Endothelial cell of umbilical vein (primary cell): ENCODE data around the gene PAQR4. TPM values are rescaled to one million over a fixed set of nuclear protein-coding genes. Genes with fewer than 3 reads are reported as not detected.

Source experiments
- BruUV-seq: library from RNA; stranded (reverse); fragments of 400-500 nt; replicated peaks from 2 replicates; lab custom pipeline; 2021; lab: Mats Ljungman, UMichigan
- CTCF ChIA-PET: fragments of 300-600, 350-600 bp; sonication (Branson Sonifier 250); formaldehyde crosslinking; loops from one replicate; lab custom pipeline; 2021; ENCODE audit warnings: antibody characterized with exemption, inconsistent platforms; lab: Charles Lee
- POLR2A ChIA-PET: fragments of 300-600, 350-600 bp; sonication (Branson Sonifier 250); formaldehyde crosslinking; loops from one replicate; lab custom pipeline; 2021; ENCODE audit warnings: antibody characterized with exemption, inconsistent platforms; lab: Charles Lee
- DNase-seq: peaks from one replicate; pipeline ENCODE4 v3.0.0-alpha.2; 2011; ENCODE audit warnings: low read depth, low spot score
- FAIRE-seq: peaks from 2 replicates; lab custom pipeline; 2011; peaks lifted over from hg19 to GRCh38; lab: Jason Lieb, UNC
- H2AFZ ChIP-seq: 2 replicates; pipeline ENCODE4 v1.6.0; 2012; ENCODE audit warnings: low read depth, low read length, control low read depth, inconsistent platforms
- H3K27ac ChIP-seq: 2 replicates; pipeline ENCODE4 v1.5.1; 2011; ENCODE audit warnings: low read depth, mild to moderate bottlenecking, control low read depth, low read length, moderate library complexity; ENCODE audit not compliant: insufficient read depth
- H3K27me3 ChIP-seq, 2 experiments: 2 replicates each; pipeline versions ENCODE4 v1.6.0 to v1.6.1; 2011; ENCODE audit warnings: low read length in 2 of 2, mixed read lengths in 1 of 2; ENCODE audit not compliant: control insufficient read depth in 2 of 2, insufficient read depth in 2 of 2
- H3K36me3 ChIP-seq, 2 experiments: 2 replicates in 1 of 2; 3 replicates in 1 of 2; pipeline ENCODE4 v1.5.1; 2011; ENCODE audit warnings: low read length in 2 of 2, mild to moderate bottlenecking in 1 of 2, moderate library complexity in 1 of 2; ENCODE audit not compliant: control insufficient read depth in 2 of 2, insufficient read depth in 2 of 2; ENCODE audit errors: extremely low read depth in 1 of 2
- H3K4me1 ChIP-seq: 3 replicates; pipeline ENCODE4 v1.5.1; 2011; ENCODE audit warnings: mild to moderate bottlenecking, low read length; ENCODE audit not compliant: control insufficient read depth, insufficient read depth; ENCODE audit errors: extremely low read depth
- H3K4me2 ChIP-seq: 2 replicates; pipeline ENCODE4 v1.6.1; 2011; ENCODE audit warnings: low read length, control low read depth, mixed read lengths; ENCODE audit not compliant: insufficient read depth
- H3K4me3 ChIP-seq, 3 experiments: fragments of 200-600 bp in 1 of 3; sonication (generic), shearing (Covaris generic) in 1 of 3; replicated peaks in 1 of 3; 2 replicates each; pipeline ENCODE4 v1.5.1; 2011 to 2016; ENCODE audit warnings: control low read depth in 3 of 3, low read length in 3 of 3, mild to moderate bottlenecking in 2 of 3, inconsistent platforms in 1 of 3, low read depth in 1 of 3, moderate library complexity in 1 of 3; ENCODE audit not compliant: insufficient read depth in 1 of 3
- H3K79me2 ChIP-seq: 2 replicates; pipeline ENCODE4 v1.6.0; 2012; ENCODE audit warnings: low read length, inconsistent platforms; ENCODE audit not compliant: control insufficient read depth, insufficient read depth
- H3K9ac ChIP-seq: replicated peaks from 2 replicates; pipeline ENCODE3; 2011; ENCODE audit warnings: low read length, control low read depth; ENCODE audit not compliant: insufficient read depth; ENCODE audit errors: extremely low read depth
- H3K9me1 ChIP-seq: replicated peaks from 3 replicates; pipeline ENCODE4 v1.6.0; 2011; ENCODE audit warnings: mild to moderate bottlenecking, low read length; ENCODE audit not compliant: control insufficient read depth, insufficient read depth; ENCODE audit errors: extremely low read depth
- H3K9me3 ChIP-seq: replicated peaks from 2 replicates; pipeline ENCODE4 v1.5.1; 2012; ENCODE audit warnings: low read length, inconsistent platforms; ENCODE audit not compliant: control insufficient read depth, insufficient read depth
- H4K20me1 ChIP-seq: replicated peaks from 2 replicates; pipeline ENCODE3; 2011; ENCODE audit warnings: mild to moderate bottlenecking, low read length; ENCODE audit not compliant: control insufficient read depth, insufficient read depth; ENCODE audit errors: extremely low read depth
- EZH2 ChIP-seq: IDR thresholded peaks from 2 replicates; pipeline ENCODE4 v1.6.1; 2012; ENCODE audit warnings: borderline replicate concordance, low read depth, mild to moderate bottlenecking, moderate library complexity, low read length, inconsistent platforms; ENCODE audit not compliant: severe bottlenecking
- FOS ChIP-seq: IDR thresholded peaks from 2 replicates; pipeline ENCODE4 v1.6.1; 2011; ENCODE audit warnings: mild to moderate bottlenecking, low read length, moderate library complexity, borderline replicate concordance; ENCODE audit not compliant: insufficient read depth
- GATA2 ChIP-seq: IDR thresholded peaks from 2 replicates; pipeline ENCODE4 v1.7.0; 2011; ENCODE audit warnings: low read depth, mild to moderate bottlenecking, moderate library complexity, mixed read lengths, low read length; ENCODE audit not compliant: insufficient read length, insufficient read depth
- JUN ChIP-seq: IDR thresholded peaks from 2 replicates; pipeline ENCODE4 v1.6.1; 2011; ENCODE audit warnings: borderline replicate concordance, low read depth; ENCODE audit not compliant: insufficient read length, insufficient read depth
- MYC ChIP-seq: IDR thresholded peaks from one replicate; pipeline ENCODE4 v1.6.1; 2011; ENCODE audit warnings: mild to moderate bottlenecking, low read depth, low read length
- POLR2A ChIP-seq: IDR thresholded peaks from 2 replicates; pipeline ENCODE4 v1.6.1; 2012; ENCODE audit warnings: low read depth, mild to moderate bottlenecking, control low read depth, low read length
- POLR2AphosphoS5 ChIP-seq: IDR thresholded peaks from 2 replicates; pipeline ENCODE4 v1.6.1; 2012; ENCODE audit warnings: low read depth, mild to moderate bottlenecking, control low read depth, low read length, moderate library complexity; ENCODE audit not compliant: insufficient read depth
- dilution Hi-C: fragments of 300-500 bp; cut with MboI; formaldehyde crosslinking; loops from one replicate; pipeline ENCODE4 v1.15.0; 2019; ENCODE audit warnings: low sequenced_read_pairs; ENCODE audit not compliant: extremely low pct_ligation_motif_present
- intact Hi-C: fragments of 100-400 bp; cut with micrococcal nuclease; formaldehyde crosslinking; loops from one replicate; pipeline ENCODE4 v1.10.0; 2022
- polyA plus RNA-seq, 4 experiments: library from polyadenylated mRNA; depleted of rRNA in 3 of 4; stranded (reverse) in 3 of 4; unstranded in 1 of 4; fragments of >200 nt; gene quantifications; 2 replicates each; pipeline versions ENCODE4 v1.2.1 to v1.2.3, GENCODE V29; 2011 to 2012; ENCODE audit warnings: missing spikeins in 1 of 4
- total RNA-seq: library from RNA; stranded (reverse); gene quantifications from 2 replicates; pipeline ENCODE4 v1.2.3, GENCODE V29; 2021
- TF ChIP-seq, protein P1 (sequence below), 2 donors: IDR thresholded peaks; 1 replicate in 1 of 2; 2 replicates in 1 of 2; pipeline ENCODE4 v1.5.1; 2011; ENCODE audit warnings: low read length in 2 of 2, mild to moderate bottlenecking in 2 of 2, moderate library complexity in 2 of 2, control low read depth in 1 of 2, inconsistent platforms in 1 of 2, low read depth in 1 of 2; ENCODE audit not compliant: insufficient read depth in 1 of 2; ENCODE audit errors: extremely low read depth in 1 of 2
- TF ChIP-seq, protein P2 (sequence below): IDR thresholded peaks from 2 replicates; pipeline ENCODE4 v1.6.1; 2011; ENCODE audit not compliant: insufficient read depth, insufficient read length

Gene PAQR4
- total and polyA plus RNA-seq, 2 donors (not counting 3 experiments of a cell fraction or from before 2014, with no cell fraction given) = 23.8 to 31.2 TPM

DNA sequence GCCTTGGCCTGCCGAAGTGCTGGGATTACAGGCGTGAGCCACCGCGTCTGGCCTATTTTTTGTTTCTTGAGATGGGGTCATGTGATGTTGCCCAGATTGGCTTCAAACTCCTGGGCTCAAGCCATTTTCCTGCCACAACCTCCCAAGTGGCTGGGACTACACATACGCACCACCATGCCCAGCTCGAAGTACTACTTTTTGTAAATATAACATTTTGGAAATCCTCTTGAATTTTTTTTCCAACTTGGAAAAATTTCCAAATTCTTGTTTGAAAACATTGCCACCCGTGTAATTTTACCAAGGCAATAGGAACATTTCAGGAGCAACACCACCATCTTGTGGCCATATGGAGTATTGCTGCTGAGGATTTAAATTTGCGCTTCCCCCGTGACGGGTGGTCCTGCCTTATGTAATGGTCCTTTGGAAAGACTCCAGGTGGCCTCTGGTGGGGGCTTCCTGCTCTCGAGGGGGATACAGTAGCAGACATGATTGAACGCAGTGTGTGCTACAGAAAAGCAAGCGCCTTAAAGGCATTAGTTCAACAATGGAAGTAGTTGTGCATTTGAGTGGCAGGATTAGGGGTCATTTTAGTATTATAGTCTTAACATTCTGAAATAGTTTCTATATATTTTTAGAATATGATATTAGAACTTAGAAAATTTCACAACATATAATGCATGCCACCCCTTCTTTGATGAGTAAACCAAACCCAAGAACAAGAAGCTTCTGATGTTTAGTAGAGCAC is 49.5 kb upstream of the PAQR4 start:
- POLR2A ChIA-PET = no interaction called here
- Histone ChIP-seq H3K27ac (no peak overlapping the region), H3K9ac (no peak overlapping the region)

DNA sequence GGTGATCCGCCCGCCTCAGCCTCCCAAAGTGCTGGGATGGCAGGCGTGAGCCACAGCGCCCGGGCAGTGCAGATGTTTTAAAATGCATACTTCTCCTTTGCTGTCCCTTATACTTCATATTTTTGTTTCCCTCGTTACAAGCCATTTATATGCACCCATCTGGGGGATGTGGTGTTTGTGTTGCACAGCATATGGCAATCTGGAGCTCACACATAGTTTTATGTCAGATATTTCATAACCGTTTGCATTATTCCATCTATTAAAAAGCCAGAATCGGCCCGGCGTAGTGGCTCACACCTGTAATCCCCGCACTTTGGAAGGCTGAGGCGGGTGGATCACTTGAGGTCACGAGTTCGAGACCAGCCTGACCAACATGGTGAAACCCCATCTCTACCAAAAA is 45.7 kb upstream of the PAQR4 start:
- no peak overlapping the region for H3K27ac ChIP-seq
- no peak overlapping the region for H3K9ac ChIP-seq
- peaks cover 2% of the 10 kb centered on the region in 2 experiments for H3K36me3 ChIP-seq
- DNase-seq = no peak
- ChIA-PET POLR2A (no interaction called here), CTCF (interaction anchor here (1.8 kb wide), 1 partner anchor 84 kb away, joined by 11 read pairs; no protein-coding TSS in a partner anchor)
- intact Hi-C loops = no loop called here
- no peaks in the 10 kb centered on the region for H3K9me3 ChIP-seq
- H3K4me3 ChIP-seq = no peak overlapping the region
- no TSS peak for BruUV-seq
- no peaks in the 10 kb centered on the region for H3K9me1 ChIP-seq
- H4K20me1 ChIP-seq = no peaks in the 10 kb centered on the region
- TF ChIP-seq JUN (no peak), FOS (no peak), MYC (no peak), POLR2A (no peak), GATA2 (no peak), POLR2AphosphoS5 (no peak), EZH2 (no peak)
- TF ChIP-seq, protein P1, sequence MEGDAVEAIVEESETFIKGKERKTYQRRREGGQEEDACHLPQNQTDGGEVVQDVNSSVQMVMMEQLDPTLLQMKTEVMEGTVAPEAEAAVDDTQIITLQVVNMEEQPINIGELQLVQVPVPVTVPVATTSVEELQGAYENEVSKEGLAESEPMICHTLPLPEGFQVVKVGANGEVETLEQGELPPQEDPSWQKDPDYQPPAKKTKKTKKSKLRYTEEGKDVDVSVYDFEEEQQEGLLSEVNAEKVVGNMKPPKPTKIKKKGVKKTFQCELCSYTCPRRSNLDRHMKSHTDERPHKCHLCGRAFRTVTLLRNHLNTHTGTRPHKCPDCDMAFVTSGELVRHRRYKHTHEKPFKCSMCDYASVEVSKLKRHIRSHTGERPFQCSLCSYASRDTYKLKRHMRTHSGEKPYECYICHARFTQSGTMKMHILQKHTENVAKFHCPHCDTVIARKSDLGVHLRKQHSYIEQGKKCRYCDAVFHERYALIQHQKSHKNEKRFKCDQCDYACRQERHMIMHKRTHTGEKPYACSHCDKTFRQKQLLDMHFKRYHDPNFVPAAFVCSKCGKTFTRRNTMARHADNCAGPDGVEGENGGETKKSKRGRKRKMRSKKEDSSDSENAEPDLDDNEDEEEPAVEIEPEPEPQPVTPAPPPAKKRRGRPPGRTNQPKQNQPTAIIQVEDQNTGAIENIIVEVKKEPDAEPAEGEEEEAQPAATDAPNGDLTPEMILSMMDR (IDR thresholded peaks at IDR 0.05; ENCODE audit: extremely low read depth in 1 of 2, insufficient read depth in 1 of 2, low read depth in 1 of 2, low read length in 2 of 2) = no peak
- TF ChIP-seq, protein P2, sequence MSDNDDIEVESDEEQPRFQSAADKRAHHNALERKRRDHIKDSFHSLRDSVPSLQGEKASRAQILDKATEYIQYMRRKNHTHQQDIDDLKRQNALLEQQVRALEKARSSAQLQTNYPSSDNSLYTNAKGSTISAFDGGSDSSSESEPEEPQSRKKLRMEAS = no peak
- FAIRE-seq = no peak
- H3K79me2 ChIP-seq = peaks cover 2% of the 10 kb centered on the region
- peaks cover 5% of the 10 kb centered on the region for H3K4me1 ChIP-seq
- dilution Hi-C loops = no loop called here
- H3K4me2 ChIP-seq = no peak overlapping the region
- no peaks in the 10 kb centered on the region for H3K27me3 ChIP-seq
- no peak overlapping the region for H2AFZ ChIP-seq

More for the DNA sequence above, 49.5 kb upstream of the PAQR4 start:
- BruUV-seq = no TSS peak
- H3K9me3 ChIP-seq = no peaks in the 10 kb centered on the region
- no peaks in the 10 kb centered on the region for H3K9me1 ChIP-seq
- no peaks in the 10 kb centered on the region for H3K27me3 ChIP-seq
- H3K4me1 ChIP-seq = peaks cover 16% of the 10 kb centered on the region
- FAIRE-seq (peak; percentile 81), DNase-seq (peak; percentile 74)
- H3K4me2 ChIP-seq = no peak overlapping the region
- H3K4me3 ChIP-seq = no peak overlapping the region
- H2AFZ ChIP-seq = no peak overlapping the region
- CTCF ChIA-PET = interaction anchor here (0.7 to 7.7 kb wide), 13 partner anchors 8 to 81 kb away, joined by 3 to 50 read pairs (median 4); partner anchors contain the start of gene FLYWCH2
- peaks cover 2% of the 10 kb centered on the region for H3K79me2 ChIP-seq
- TF ChIP-seq, protein P1 (IDR thresholded peaks at IDR 0.05; ENCODE audit: extremely low read depth in 1 of 2, insufficient read depth in 1 of 2, low read depth in 1 of 2, low read length in 2 of 2) = peak; percentile 64 to 80
- no peak for TF ChIP-seq EZH2
- dilution Hi-C loops (no loop called here), intact Hi-C loops (loop anchor here (1.0 to 5.0 kb wide), 4 partner anchors 15 to 142 kb away; partner anchors contain the start of gene ELOB)
- no peaks in the 10 kb centered on the region for H4K20me1 ChIP-seq
- peaks cover 0 to 2% of the 10 kb centered on the region in 2 experiments for H3K36me3 ChIP-seq
